ENCODE data around the gene SLC22A17.

SLC22A17 gene

DNA sequence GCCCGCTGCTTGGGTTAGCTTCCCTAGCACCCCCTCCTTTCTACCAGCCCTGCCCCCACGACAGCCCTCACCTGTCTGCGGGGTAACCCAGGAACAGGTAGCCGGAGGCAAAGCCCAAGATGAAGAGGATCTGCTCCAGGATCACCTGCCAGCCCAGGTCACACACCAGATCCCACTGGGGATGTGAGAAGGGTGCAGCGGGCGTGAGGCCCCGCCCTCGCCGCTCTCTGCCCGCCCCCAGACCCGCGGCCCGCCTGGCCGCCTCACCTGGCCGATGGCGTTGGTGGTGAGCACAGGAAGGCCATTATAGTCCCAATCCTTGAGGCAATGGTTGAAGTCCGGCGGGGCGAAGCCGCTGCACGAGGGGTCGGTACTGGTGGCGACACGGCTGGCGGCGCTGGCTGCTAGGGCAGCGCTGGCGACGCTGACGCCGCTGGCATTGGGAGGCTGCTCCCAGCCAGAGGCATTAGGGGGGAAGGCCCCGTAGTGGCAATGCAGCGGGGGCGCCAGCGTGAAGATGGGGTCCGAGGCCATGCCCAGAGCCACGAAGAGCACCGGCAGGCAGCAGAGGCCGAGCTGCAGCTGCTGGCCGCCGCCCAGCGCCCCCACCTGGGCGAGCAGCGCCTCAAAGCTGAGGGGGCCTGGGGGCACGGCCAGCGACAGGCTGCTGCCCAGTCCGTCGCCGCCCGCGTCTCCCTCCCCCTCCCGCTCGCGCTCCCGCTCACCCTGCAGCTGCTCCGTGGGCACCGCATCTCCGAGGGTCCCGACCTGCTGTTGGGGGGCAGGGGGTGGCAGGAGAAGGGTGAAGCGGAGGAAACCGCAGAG is 794 bp downstream of the SLC22A17 start:
- TF ChIP-seq, protein P1, sequence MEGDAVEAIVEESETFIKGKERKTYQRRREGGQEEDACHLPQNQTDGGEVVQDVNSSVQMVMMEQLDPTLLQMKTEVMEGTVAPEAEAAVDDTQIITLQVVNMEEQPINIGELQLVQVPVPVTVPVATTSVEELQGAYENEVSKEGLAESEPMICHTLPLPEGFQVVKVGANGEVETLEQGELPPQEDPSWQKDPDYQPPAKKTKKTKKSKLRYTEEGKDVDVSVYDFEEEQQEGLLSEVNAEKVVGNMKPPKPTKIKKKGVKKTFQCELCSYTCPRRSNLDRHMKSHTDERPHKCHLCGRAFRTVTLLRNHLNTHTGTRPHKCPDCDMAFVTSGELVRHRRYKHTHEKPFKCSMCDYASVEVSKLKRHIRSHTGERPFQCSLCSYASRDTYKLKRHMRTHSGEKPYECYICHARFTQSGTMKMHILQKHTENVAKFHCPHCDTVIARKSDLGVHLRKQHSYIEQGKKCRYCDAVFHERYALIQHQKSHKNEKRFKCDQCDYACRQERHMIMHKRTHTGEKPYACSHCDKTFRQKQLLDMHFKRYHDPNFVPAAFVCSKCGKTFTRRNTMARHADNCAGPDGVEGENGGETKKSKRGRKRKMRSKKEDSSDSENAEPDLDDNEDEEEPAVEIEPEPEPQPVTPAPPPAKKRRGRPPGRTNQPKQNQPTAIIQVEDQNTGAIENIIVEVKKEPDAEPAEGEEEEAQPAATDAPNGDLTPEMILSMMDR (IDR thresholded peaks at IDR 0.05; ENCODE audit: low read depth, low read length, missing control alignments), result no peak

DNA sequence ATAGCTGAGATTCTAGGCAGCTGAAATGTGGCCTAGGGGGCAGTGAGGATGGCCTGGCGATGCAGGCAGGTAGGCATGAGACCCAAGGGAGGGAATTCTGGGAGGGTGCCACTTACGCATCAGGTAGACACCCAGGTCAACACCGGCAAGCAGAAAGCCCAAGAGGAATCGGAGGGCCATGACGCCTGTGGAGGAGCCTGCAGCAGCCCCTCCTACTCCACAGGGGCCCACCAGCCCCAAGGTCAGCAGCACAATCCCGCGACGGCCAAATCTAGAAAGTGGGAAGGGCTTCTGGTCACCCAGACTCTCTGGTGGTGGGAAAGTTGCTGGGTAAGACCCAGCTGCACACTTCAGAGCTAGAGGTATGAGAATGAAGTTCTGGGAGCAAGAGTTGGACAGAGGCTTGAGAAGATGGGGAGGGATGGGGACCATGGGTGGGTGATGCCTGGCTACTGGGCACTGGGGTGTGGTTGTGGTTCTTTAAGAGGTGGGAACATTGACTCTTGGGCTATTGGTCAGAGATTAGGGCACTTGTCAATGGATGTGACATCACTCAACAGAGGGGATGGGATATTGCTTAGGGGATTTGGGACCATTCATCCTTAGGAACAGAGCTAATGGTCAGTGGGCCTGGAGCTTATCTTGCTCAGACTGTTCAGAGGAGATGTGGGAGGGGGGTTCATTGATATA is 3.4 kb downstream of the SLC22A17 start:
- TF ChIP-seq, protein P1 (IDR thresholded peaks at IDR 0.05; ENCODE audit: low read depth, low read length, missing control alignments), result no peak
- no peak for DNase-seq (ENCODE audit: extremely low read depth, low read depth)

More for the DNA sequence above, 794 bp downstream of the SLC22A17 start:
- H3K4me3 ChIP-seq (replicated peaks; ENCODE audit: low read depth, low read length), result peak overlapping the region; percentile 49
- no peak for DNase-seq (ENCODE audit: extremely low read depth, low read depth)

DNA sequence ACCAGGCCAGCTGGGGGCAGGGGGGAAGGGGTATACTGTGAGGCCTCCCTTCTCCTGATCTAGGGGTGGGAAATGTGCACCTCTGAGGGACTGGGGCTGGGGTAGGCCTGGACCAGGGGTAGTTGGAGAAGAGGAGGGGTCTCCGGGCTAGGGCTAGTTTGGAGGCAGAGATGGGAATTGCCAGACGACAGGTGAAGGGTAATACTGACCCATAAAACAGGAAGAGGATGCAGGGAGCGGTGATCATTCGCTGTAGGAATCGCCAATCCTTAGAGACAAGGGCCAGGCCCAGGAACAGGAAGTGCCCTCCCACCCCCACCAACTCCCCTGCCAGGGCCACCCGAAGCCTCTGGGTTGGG is 4.4 kb downstream of the SLC22A17 start:
- DNase-seq (ENCODE audit: extremely low read depth, low read depth), result no peak
- no peak overlapping the region for H3K4me3 ChIP-seq (replicated peaks; ENCODE audit: low read depth, low read length)

More for the DNA sequence above, 3.4 kb downstream of the SLC22A17 start:
- no peak overlapping the region for H3K4me3 ChIP-seq (replicated peaks; ENCODE audit: low read depth, low read length)

DNA sequence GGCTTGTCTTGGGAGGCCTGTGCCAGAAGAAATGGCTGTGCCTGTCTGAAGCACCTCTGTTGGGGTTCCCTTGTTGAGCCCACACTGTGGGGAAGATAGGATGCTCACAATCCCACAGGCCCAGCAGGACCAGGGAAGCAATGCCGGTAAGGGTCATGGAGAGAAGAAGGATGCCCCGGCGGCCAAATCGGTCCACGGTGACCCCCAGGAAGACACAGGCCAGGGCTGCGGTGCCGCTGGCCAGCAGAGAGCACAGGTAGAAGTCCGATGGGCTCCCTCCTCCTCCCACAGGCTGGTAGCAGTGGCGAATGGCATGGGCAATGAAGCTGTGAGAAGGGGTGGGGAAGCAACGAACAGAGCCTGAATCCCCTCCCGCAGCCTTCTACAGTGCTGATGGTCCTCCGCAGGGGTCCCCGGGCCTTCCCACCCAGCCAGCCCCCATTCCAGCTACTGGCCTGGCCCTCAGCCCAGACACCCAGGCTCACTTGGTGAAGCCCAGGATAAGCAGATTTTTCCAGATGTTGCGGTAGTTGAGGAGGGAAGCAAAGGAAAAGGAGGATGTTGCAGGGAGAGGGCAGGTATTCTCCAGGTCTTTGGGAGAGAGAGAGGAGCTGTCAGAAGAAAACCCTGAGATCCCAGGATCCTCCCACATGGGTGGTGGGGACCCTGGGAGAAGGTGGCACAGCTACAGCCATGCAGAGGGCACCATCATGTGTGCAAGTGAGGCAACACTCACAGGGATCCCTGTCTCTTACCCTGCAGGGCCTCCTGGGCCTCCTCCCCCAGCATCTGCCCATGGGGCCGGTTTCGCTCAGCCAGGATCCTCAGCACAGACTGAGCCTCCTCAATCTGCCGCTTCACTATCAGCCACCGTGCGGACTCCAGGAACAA is 5.0 kb downstream of the SLC22A17 start:
- TF ChIP-seq, protein P1 (IDR thresholded peaks at IDR 0.05; ENCODE audit: low read depth, low read length, missing control alignments), result no peak
- H3K4me3 ChIP-seq (replicated peaks; ENCODE audit: low read depth, low read length), result no peak overlapping the region
- DNase-seq (ENCODE audit: extremely low read depth, low read depth), result no peak

More for the DNA sequence above, 4.4 kb downstream of the SLC22A17 start:
- TF ChIP-seq, protein P1 (IDR thresholded peaks at IDR 0.05; ENCODE audit: low read depth, low read length, missing control alignments), result no peak

DNA sequence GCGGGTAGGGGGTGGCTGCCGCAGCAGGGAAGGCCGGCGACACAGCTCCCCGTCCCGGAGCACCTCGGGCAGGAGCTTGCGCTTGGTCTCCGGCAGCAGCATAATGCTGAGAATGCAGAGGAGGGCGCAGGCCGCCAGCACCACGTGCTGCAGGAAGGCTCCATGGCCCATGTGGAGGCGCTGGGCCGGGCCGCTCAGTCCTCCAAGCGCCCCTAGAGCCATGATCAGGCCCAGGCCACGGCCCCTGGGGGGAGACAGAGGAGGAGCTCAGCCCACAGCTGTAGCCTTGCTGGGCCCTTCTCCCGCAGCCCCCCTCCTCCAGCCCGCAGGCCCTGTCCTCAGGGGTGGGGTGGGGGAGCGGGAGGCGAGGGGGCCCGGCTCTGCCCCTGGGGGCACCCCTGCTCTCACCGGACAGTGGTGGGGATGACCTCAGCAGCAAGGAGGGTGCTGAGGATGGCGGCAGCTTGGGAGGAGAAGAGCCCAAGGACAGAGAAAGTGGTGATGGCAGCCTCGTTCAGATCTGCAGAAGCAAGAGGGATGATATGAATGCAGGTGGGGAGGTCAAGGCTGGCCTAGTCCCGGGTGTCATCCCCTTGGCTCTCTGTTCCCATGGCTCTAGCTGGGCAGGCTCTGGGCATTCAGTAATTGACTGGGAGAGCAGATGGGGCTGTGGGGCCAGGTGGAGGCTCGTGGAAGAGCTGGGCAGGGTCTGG is 5.8 kb downstream of the SLC22A17 start:
- TF ChIP-seq, protein P1 (IDR thresholded peaks at IDR 0.05; ENCODE audit: low read depth, low read length, missing control alignments), result no peak
- H3K4me3 ChIP-seq (replicated peaks; ENCODE audit: low read depth, low read length), result no peak overlapping the region
- no peak for DNase-seq (ENCODE audit: extremely low read depth, low read depth)
